SK-N-MC (cell line): ENCODE results near the gene ZNF284.

ENCODE experiments used
- EZH2 ChIP-seq: fragments of 200-600 bp; sonication (generic); IDR thresholded peaks from one replicate; pipeline ENCODE4 v1.6.1; 2017; ENCODE audit warnings: antibody characterized with exemption
- FOXP2 ChIP-seq: optimal IDR thresholded peaks from 2 replicates; pipeline ENCODE3; 2011; ENCODE audit warnings: mild to moderate bottlenecking, moderate library complexity; ENCODE audit not compliant: insufficient read depth; ENCODE audit errors: extremely low read length, control extremely low read depth

DNA sequence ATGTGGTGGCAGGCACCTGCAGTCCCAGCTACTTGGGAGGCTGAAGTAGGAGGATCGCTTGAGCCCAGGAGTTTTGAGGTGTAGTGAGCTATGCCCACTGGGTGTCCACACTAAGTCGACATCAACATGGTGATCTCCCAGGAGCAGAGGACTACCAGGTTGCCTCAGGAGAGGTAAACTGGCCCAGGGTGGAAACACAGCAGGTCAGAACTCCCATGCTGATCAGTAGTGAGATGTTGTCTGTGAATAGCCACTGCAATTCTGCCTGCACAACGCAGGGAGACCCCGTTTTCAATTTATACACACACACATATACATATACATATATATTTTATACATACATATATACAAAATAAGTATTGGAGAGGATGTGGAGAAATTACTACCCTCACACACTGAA, 20.1 kb downstream of the ZNF284 start:
- no peak for TF ChIP-seq EZH2
- no peak for TF ChIP-seq FOXP2
